HTR-8/SVneo (cell line): Measurements from ENCODE around the gene WDR20.

Experiments used
- DNase-seq: peaks from one replicate; pipeline ENCODE4 v3.0.0; 2011; ENCODE audit warnings: low spot score, mixed read lengths; ENCODE audit not compliant: insufficient read length
- FAIRE-seq: peaks from 2 replicates; lab custom pipeline; 2011; peaks lifted over from hg19 to GRCh38; lab: Jason Lieb, UNC

WDR20 gene

DNA sequence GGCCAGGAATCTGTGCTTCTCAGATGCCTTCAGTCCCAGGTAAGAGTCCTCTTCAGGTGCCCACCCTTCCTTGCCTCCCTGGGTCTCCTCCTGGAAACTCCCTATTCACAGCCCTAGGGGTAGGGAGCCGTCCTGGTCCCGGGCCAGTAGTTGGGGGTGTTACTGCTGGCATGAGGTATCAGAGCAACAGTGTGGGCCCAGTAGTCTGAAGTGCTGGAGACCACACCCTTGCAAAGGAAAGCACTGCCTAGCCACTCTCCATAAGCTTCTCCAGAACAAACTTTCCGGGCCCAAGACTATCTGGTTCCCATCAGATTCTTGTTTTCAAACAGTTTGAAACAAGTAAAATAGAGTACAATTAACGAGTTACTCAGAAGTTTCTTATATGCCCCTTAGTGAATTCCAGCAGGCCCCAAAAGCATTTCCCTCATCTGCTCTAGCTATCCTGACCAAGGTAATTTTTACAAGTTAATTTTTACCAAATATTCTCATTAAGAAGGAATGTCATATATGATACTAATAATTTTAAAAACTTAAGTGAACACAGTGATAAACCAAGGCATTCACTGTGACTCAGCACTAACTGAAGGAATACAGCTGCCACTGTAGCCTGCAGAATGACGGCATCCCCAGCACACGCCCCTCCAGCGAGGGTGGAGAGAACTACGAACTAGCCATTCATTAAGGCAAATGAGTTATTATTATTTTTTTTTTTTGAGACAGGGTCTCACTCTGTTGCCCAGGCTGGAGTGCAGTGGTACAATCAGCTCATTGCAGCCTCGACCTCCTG lies 115.9 kb downstream of the WDR20 start:
- FAIRE-seq (no peak), DNase-seq (no peak)

DNA sequence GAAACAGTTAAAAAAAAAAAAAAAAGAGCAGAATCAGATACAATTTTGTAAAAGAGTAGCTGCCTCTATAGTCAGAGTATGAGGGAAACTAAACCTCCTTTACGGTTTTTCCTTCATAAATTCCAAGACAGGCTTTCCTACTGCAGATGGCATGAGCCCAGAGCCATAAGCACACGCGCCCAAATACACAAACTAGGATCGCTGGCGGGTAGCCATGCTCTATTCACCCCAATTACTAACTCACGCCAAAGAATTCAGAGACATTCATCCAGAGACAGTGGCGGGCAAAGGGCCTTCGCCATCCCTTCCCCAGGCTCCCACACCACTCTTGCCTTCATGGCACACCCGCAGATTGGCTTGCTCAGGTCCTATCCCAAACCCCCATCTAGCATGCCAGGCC lies 117.0 kb downstream of the WDR20 start:
- DNase-seq (no peak), FAIRE-seq (no peak)

DNA sequence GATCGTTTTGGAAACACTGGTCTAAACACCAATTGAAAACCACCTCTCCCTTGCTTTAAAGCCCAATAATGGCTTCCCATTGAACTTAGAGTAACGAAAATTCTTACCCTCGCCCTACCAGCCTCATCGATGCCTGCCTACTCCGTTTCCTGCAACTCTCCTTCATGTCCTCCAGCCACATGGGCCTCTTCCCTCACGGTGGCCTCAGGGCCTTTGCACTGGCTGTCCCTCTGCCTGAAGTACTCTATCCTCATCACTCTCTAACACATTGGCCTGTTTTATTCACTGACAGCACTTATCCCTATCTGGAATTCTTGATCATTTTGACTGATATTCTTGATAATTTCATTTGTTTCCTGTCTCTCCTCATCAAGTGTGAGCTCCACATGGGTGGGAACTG lies 118.4 kb downstream of the WDR20 start:
- FAIRE-seq (no peak), DNase-seq (no peak)
